BLaER1 treated with 17β-estradiol and CSF1 and Interleukin-3, amounts not matched to agents 10 nM and 100 nM (cell line): ENCODE data around the gene ATG4C.
A peak's percentile ranks its signal among the peaks of the same experiment; 100 is the strongest.
"Not testable (repeated sequence)": the region's sequence is repeated elsewhere in the genome, so short reads cannot be mapped to it uniquely, and the experiment has no call there.

Source experiments
- H3K27ac ChIP-seq, 11 experiments: shearing (Covaris generic); formaldehyde crosslinking; 2 replicates each; pipeline ENCODE4 v1.8.1; 2022
- H3K27me3 ChIP-seq, 11 experiments: shearing (Covaris generic); formaldehyde crosslinking; 2 replicates each; pipeline ENCODE4 v1.8.1; 2022
- H3K36me3 ChIP-seq, 11 experiments: shearing (Covaris generic); formaldehyde crosslinking; 2 replicates each; pipeline ENCODE4 v1.8.1; 2022
- H3K4me1 ChIP-seq, 10 experiments: shearing (Covaris generic); formaldehyde crosslinking; 2 replicates each; pipeline ENCODE4 v1.8.1; 2022
- H3K4me2 ChIP-seq, 11 experiments: shearing (Covaris generic); formaldehyde crosslinking; 2 replicates each; pipeline ENCODE4 v1.8.1; 2022
- H3K4me3 ChIP-seq, 10 experiments: shearing (Covaris generic); formaldehyde crosslinking; 2 replicates each; pipeline ENCODE4 v1.8.1; 2022
- H3K9ac ChIP-seq, 11 experiments: shearing (Covaris generic); formaldehyde crosslinking; 2 replicates each; pipeline ENCODE4 v1.8.1; 2022
- H3K9me3 ChIP-seq, 11 experiments: shearing (Covaris generic); formaldehyde crosslinking; replicated peaks in 1 of 11; 2 replicates each; pipeline ENCODE4 v1.8.1; 2022
- H4K20me1 ChIP-seq, 11 experiments: shearing (Covaris generic); formaldehyde crosslinking; 2 replicates each; pipeline ENCODE4 v1.8.1; 2022
- Cebpa-rat ChIP-seq, 11 experiments: shearing (Covaris generic); IDR thresholded peaks; 2 replicates each; pipeline ENCODE4 v1.8.1; 2022

ATG4C gene, protein sequence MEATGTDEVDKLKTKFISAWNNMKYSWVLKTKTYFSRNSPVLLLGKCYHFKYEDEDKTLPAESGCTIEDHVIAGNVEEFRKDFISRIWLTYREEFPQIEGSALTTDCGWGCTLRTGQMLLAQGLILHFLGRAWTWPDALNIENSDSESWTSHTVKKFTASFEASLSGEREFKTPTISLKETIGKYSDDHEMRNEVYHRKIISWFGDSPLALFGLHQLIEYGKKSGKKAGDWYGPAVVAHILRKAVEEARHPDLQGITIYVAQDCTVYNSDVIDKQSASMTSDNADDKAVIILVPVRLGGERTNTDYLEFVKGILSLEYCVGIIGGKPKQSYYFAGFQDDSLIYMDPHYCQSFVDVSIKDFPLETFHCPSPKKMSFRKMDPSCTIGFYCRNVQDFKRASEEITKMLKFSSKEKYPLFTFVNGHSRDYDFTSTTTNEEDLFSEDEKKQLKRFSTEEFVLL

DNA sequence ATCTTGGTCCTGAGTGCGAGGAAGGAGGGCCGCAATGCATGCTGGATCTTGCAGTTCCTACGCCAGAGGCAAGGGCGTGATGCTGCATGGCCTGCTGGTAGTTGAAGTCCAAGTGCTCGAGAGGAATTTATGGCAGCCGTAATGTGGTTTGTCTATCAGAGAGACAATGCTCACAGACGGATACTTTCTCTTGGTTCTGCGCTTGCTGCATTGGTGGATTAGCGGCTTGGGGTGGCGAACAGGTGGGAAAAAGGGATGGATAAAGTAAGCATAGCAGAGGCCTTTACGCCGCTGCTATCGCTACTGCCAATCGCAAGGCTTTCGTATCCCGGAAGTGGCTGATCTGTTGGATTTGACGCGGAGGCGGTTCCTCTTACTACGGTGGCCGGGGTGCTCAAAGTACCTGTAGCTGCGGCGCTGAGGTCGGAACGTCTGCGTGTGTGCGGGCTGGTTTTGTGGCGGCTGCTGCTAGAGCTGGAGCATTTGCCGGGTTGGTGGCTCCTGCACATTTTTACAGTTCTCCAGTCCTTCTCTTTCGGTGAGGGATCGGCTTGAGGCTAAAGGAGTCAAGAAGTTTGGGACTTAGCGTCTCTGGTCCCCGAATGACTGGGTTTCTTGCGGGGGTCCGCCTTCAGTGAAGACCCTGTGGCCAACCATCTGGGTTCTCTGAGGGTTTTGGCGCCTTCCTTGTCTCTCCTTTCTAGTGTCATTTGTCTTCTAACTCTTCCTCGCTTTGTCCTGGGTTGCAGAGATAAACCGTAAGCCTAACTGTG is at the start of gene ATG4C:
Gene ATG4C, plus strand, starts transcription at position 397 of the 773 bp plus-strand sequence. CDS start 19,655 bp downstream, outside the sequence.
- H3K27me3 ChIP-seq: no peaks in the 10 kb centered on the region
- peak within 1 kb of the TSS; percentile 86 to 98 (median 92) for H3K27ac ChIP-seq
- H3K9ac ChIP-seq: peak within 1 kb of the TSS; percentile 80 to 94 (median 87)
- H3K4me2 ChIP-seq: peak within 1 kb of the TSS; percentile 73 to 90 (median 85)
- TF ChIP-seq Cebpa-rat (IDR thresholded peaks at IDR 0.05): no peak
- peak within 1 kb of the TSS; percentile 73 to 89 (median 84) for H3K4me3 ChIP-seq
- peaks cover 0 to under 1% (median 0%) of the 10 kb centered on the region in 11 experiments; a peak in 1 of 22 replicates for H3K36me3 ChIP-seq
- H3K4me1 ChIP-seq: peaks cover 29 to 73% (median 54%) of the 10 kb centered on the region in 10 experiments
- peaks cover 0 to 7% (median 0%) of the 10 kb centered on the region in 11 experiments; a peak in 1 of 22 replicates for H3K9me3 ChIP-seq
- no peaks in the 10 kb centered on the region; a peak in 1 of 22 replicates for H4K20me1 ChIP-seq

- Histone ChIP-seq H3K27me3 (no peaks in the 10 kb centered on the region), H3K36me3 (no peaks in the 10 kb centered on the region), H3K4me2 (no peak overlapping the region), H4K20me1 (no peaks in the 10 kb centered on the region), H3K9ac (no peak overlapping the region), H3K9me3 (no peaks in the 10 kb centered on the region), H3K27ac (no peak overlapping the region), H3K4me3 (no peak overlapping the region), H3K4me1 (no peaks in the 10 kb centered on the region)
- no peak for TF ChIP-seq Cebpa-rat (IDR thresholded peaks at IDR 0.05)
Measured at GRCh38 chr1:62735491-62736171, 48.3 kb upstream of the ATG4C start.

DNA sequence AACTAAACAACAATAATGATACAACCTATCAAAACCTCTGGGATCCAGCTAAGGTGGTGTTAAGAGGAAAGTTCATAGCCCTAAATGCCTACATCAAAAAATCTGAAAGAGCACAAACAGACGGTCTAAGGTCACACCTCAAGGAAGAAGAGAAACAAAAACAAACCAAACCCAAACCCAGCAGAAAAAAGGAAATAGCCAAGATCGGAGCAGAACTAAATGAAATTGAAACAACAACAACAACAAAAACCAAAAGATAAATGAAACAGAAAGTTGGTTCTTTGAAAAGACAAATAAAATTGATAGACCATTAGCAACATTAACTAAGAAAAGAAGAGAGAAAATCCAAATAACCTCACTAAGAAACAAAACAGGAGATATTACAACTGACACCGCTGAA is 43.2 kb upstream of the ATG4C start:
- H3K36me3 ChIP-seq, H3K4me3 ChIP-seq, H3K4me2 ChIP-seq, H3K27ac ChIP-seq, H3K9ac ChIP-seq, H3K27me3 ChIP-seq, H4K20me1 ChIP-seq, H3K9me3 ChIP-seq, H3K4me1 ChIP-seq: not testable (repeated sequence)

DNA sequence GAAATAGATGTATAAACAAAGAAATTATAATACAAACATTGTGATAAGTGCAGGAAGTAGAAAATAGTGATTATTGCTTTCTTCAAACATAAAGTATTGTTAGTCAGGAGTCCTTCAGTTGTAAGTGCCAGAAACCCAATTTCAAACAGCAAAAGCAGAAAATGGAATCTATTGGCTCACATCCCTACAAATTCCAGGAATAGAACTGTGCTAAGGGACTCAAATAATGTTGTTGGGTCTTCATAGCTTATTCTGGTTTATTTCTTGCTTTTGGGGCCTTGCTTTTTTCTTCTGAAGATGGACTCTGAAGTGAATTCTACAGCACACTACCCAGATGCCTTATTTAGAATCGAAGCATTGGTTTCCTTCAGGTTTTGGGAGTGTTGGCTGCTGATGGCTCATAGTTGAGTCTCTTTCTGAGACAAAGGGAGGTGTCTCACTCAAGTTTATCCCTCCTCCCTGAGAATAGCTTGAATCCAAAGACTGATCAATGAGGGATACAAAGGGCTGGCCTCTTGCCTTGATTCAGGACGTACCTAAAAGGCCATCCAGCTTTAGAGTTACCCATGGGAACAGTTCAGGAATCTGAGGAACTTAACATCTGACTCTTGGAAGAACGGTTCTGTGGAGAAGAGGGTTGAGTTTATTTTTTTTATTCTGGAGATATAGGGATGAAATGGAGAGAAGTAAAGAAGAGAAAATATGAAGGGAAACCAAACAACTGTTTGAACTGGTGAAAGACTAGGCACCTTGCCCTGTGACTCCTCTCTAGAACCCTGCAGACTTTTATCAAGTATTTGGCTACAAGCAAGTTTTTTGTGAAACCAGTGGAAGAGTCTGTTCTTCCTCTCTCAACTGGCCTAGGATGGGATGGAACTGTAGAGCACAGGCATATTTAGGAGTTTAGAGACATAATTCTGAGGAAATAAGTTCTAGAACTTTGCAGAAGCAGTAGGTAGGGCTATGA is 39.0 kb upstream of the ATG4C start:
- Histone ChIP-seq H3K36me3 (no peaks in the 10 kb centered on the region), H3K4me2 (no peak overlapping the region), H4K20me1 (no peaks in the 10 kb centered on the region), H3K4me3 (no peak overlapping the region), H3K4me1 (no peaks in the 10 kb centered on the region; a peak in 1 of 20 replicates), H3K27ac (no peak overlapping the region), H3K27me3 (no peaks in the 10 kb centered on the region), H3K9ac (no peak overlapping the region), H3K9me3 (peaks cover 0 to 4% (median 0%) of the 10 kb centered on the region in 11 experiments; a peak in 2 of 22 replicates)
- no peak for TF ChIP-seq Cebpa-rat (IDR thresholded peaks at IDR 0.05)

- no peak overlapping the region for H3K27ac ChIP-seq
- H3K9me3 ChIP-seq: peaks cover 0 to 4% (median 0%) of the 10 kb centered on the region in 11 experiments; a peak in 2 of 22 replicates
- no peaks in the 10 kb centered on the region; a peak in 1 of 20 replicates for H3K4me1 ChIP-seq
- H3K36me3 ChIP-seq: no peaks in the 10 kb centered on the region
- TF ChIP-seq Cebpa-rat (IDR thresholded peaks at IDR 0.05): no peak
- peak overlapping the region in 6 of 11 experiments; percentile 10 to 37 (median 24); a peak in 8 of 22 replicates for H3K4me2 ChIP-seq
- peak overlapping the region in 3 of 11 experiments; percentile 9 to 63 (median 34); a peak in 1 of 22 replicates for H3K9ac ChIP-seq
- H4K20me1 ChIP-seq: no peaks in the 10 kb centered on the region
- no peak overlapping the region for H3K4me3 ChIP-seq
- H3K27me3 ChIP-seq: no peaks in the 10 kb centered on the region
Measured at GRCh38 chr1:62746086-62746808, 37.7 kb upstream of the ATG4C start.

DNA sequence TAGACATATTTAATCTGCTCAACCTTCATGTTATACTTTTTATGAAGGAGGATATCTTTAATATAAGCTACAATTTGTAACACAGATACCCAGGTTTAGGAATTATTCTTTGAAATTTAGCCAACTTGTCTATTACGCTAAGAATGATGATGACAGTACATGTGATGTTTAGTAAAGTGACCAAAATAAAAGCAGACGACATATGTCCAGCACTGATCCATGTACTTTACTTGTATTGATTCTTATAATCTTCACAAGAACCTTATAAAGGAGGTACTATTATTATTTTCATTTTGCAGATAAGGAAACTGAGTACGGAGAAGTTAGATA is 37.2 kb upstream of the ATG4C start:
- Histone ChIP-seq H3K9ac (no peak overlapping the region), H3K27me3 (no peaks in the 10 kb centered on the region), H3K27ac (no peak overlapping the region), H3K4me1 (no peaks in the 10 kb centered on the region; a peak in 1 of 20 replicates), H3K9me3 (peaks cover 0 to 4% (median 0%) of the 10 kb centered on the region in 11 experiments; a peak in 2 of 22 replicates), H3K4me3 (no peak overlapping the region), H4K20me1 (no peaks in the 10 kb centered on the region), H3K4me2 (no peak overlapping the region), H3K36me3 (no peaks in the 10 kb centered on the region)
- TF ChIP-seq Cebpa-rat (IDR thresholded peaks at IDR 0.05): no peak

DNA sequence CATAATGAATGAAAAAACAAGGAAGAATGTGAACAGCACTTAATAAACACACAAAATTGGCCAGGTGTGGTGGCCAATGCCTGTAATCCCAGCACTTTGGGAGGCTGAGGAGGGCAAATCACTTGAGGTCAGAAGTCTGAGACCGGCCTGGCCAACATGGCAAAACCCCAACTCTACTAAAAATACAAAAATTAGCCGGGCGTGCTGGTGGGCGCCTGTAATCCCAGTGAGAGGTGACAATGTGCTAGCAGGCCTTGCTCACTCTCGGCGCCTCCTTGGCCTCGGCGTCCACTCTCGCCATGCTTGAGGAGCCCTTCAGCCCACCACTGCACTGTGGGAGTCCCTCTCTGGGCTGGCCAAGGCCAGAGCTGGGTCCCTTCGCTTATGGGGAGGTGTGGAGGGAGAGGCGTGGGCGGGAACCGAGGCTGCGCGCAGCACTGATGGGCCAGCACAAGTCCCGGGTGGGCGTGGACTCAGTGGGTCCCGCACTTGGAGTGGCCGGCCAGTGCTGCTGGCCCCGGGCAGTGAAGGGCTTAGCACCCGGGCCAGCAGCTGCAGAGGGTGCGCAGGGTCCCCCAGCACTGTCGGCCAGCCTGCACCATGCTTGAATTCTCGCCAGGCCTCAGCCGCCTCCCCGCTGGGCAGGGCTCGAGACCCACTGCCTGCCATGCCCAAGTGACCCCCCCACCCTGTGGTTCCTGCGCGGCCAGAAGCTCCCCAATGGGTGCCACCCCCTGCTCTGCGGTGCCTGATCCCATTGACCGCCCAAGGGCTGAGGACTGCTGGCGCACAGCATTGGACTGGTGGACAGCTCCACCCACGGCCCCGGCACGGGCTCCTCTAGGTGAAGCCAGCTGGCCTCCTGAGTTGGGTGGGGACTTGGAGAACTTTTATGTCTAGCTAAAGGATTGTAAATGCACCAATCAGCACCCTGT is 30.6 kb upstream of the ATG4C start:
- Histone ChIP-seq H3K4me2 (no peak overlapping the region), H3K27me3 (no peaks in the 10 kb centered on the region), H3K9ac (no peak overlapping the region), H3K27ac (no peak overlapping the region), H3K4me3 (no peak overlapping the region), H3K9me3 (peaks cover 0 to 16% (median 10%) of the 10 kb centered on the region in 11 experiments; a peak in 14 of 22 replicates), H3K36me3 (no peaks in the 10 kb centered on the region), H4K20me1 (no peaks in the 10 kb centered on the region), H3K4me1 (peaks cover 0 to 2% (median 0%) of the 10 kb centered on the region in 10 experiments; a peak in 3 of 20 replicates)
- no peak for TF ChIP-seq Cebpa-rat (IDR thresholded peaks at IDR 0.05)

- not testable (repeated sequence) for H3K9ac ChIP-seq, H3K27me3 ChIP-seq, H3K4me2 ChIP-seq, H3K27ac ChIP-seq, H4K20me1 ChIP-seq, H3K4me3 ChIP-seq, H3K36me3 ChIP-seq
- peaks cover 10 to 18% (median 15%) of the 10 kb centered on the region in 10 experiments for H3K4me1 ChIP-seq
- peaks cover 0 to 15% (median 9%) of the 10 kb centered on the region in 11 experiments; a peak in 13 of 22 replicates for H3K9me3 ChIP-seq
Measured at GRCh38 chr1:62754938-62755337, 29.0 kb upstream of the ATG4C start.

DNA sequence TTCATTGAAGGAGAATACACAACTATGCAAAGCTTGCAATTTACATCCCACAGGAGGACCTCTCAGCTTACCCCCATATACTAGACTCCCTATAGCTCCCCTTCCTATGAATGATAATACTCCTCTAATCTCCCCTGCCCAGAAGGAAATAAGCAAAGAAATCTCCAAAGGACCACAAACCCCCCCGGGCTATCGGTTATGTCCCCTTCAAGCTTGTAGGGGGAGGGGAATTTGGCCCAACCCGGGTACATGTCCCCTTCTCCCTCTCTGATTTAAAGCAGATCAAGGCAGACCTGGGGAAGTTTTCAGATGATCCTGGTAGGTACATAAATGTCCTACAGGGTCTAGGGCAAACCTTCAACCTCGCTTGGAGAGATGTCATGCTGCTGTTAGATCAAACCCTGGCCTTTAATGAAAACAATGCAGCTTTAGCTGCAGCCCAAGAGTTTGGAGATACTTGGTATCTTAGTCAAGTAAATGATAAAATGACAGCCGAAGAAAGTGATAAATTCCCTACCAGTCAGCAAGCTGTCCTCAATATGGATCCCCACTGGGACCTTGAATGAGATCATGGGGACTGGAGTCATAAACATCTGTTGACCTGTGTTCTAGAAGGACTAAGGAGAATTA is 27.6 kb upstream of the ATG4C start:
- not testable (repeated sequence) for H3K9ac ChIP-seq, H3K27me3 ChIP-seq, H4K20me1 ChIP-seq, H3K4me2 ChIP-seq, H3K36me3 ChIP-seq, H3K4me3 ChIP-seq, H3K27ac ChIP-seq
- Histone ChIP-seq H3K4me1 (peaks cover 10 to 30% (median 18%) of the 10 kb centered on the region in 10 experiments), H3K9me3 (peaks cover 3 to 21% (median 13%) of the 10 kb centered on the region in 11 experiments; a peak in 16 of 22 replicates)
